ENCODE results near the gene TAF1B. TPM values are rescaled to one million over a fixed set of nuclear protein-coding genes. Genes with fewer than 3 reads are reported as not detected.
"Not testable (repeated sequence)": the region's sequence is repeated elsewhere in the genome, so short reads cannot be mapped to it uniquely, and the experiment has no call there.

Gene TAF1B
- total RNA-seq, 1 donor from 2014 or later: 31.2 TPM

- DNase-seq (ENCODE audit: low spot score): no peak
Observed at GRCh38 chr2:9879455-9880194, 36.4 kb downstream of the TAF1B start.

- DNase-seq (ENCODE audit: low spot score): no peak
Observed at GRCh38 chr2:9883897-9884296, 40.6 kb downstream of the TAF1B start.

GRCh38 chr2:9884436-9884835, 41.2 kb downstream of the TAF1B start:
- DNase-seq (ENCODE audit: low spot score): no peak

- DNase-seq (ENCODE audit: low spot score): no peak
Observed at GRCh38 chr2:9885036-9885684, 41.9 kb downstream of the TAF1B start.

- DNase-seq (ENCODE audit: low spot score): no peak
Observed at GRCh38 chr2:9887513-9887912, 44.2 kb downstream of the TAF1B start.

- no peak for DNase-seq (ENCODE audit: low spot score)
Observed at GRCh38 chr2:9889812-9890261, 46.6 kb downstream of the TAF1B start.

- DNase-seq (ENCODE audit: low spot score): no peak
Observed at GRCh38 chr2:9892236-9892635, 49.0 kb downstream of the TAF1B start.

GRCh38 chr2:9895669-9896590, 52.7 kb downstream of the TAF1B start:
- no peak for DNase-seq (ENCODE audit: low spot score)

GRCh38 chr2:9897331-9897737, 54.1 kb downstream of the TAF1B start:
- no peak for DNase-seq (ENCODE audit: low spot score)

GRCh38 chr2:9897846-9898245, 54.6 kb downstream of the TAF1B start:
- DNase-seq (ENCODE audit: low spot score): no peak

GRCh38 chr2:9905413-9905812, 62.1 kb downstream of the TAF1B start:
- DNase-seq (ENCODE audit: low spot score): no peak

- no peak for DNase-seq (ENCODE audit: low spot score)
Observed at GRCh38 chr2:9907402-9907801, 64.1 kb downstream of the TAF1B start.

- no peak for DNase-seq (ENCODE audit: low spot score)
Observed at GRCh38 chr2:9908639-9909038, 65.4 kb downstream of the TAF1B start.

GRCh38 chr2:9909106-9909505, 65.8 kb downstream of the TAF1B start:
- DNase-seq (ENCODE audit: low spot score): no peak

GRCh38 chr2:9910699-9911098, 67.4 kb downstream of the TAF1B start:
- DNase-seq (ENCODE audit: low spot score): no peak

- no peak for DNase-seq (ENCODE audit: low spot score)
Observed at GRCh38 chr2:9912468-9912867, 69.2 kb downstream of the TAF1B start.

GRCh38 chr2:9914384-9915065, 71.3 kb downstream of the TAF1B start:
- no peak for DNase-seq (ENCODE audit: low spot score)

- DNase-seq (ENCODE audit: low spot score): no peak
Observed at GRCh38 chr2:9918275-9918674, 75.0 kb downstream of the TAF1B start.

- DNase-seq (ENCODE audit: low spot score): no peak
Observed at GRCh38 chr2:9919512-9919911, 76.2 kb downstream of the TAF1B start.

GRCh38 chr2:9927020-9927419, 83.7 kb downstream of the TAF1B start:
- not testable (repeated sequence) for DNase-seq (ENCODE audit: low spot score)

GRCh38 chr2:9937258-9937657, 94.0 kb downstream of the TAF1B start:
- DNase-seq (ENCODE audit: low spot score): no peak

All from mesenteric fat pad (tissue), 1 donor.